K562 (cell line): Measurements from ENCODE around the gene PLEKHN1. TPM values are rescaled to one million over a fixed set of nuclear protein-coding genes. Genes with fewer than 3 reads are reported as not detected.

ENCODE experiments used
- ARID3B ChIP-seq: fragments of 250-450 bp; sonication (Bioruptor Pico); IDR thresholded peaks from 2 replicates; pipeline ENCODE4 v1.4.0; 2020; ENCODE audit warnings: borderline replicate concordance
- BRF2 ChIP-seq: IDR thresholded peaks from 3 replicates; pipeline ENCODE4 v1.6.1; 2011; ENCODE audit warnings: borderline replicate concordance, mild to moderate bottlenecking; ENCODE audit not compliant: insufficient read length, insufficient read depth
- CEBPG ChIP-seq, 3 experiments: fragments of 200-800 bp in 1 of 3; sonication (Bioruptor generic) in 1 of 3; sonication (generic) in 1 of 3; formaldehyde crosslinking in 1 of 3; IDR thresholded peaks in 2 of 3; conservative IDR thresholded peaks in 1 of 3; 2 replicates each; pipeline versions ENCODE4 v1.6.1 to v1.8.0; 2016 to 2022; ENCODE audit warnings: missing compliant biosample characterization in 2 of 3, missing genetic modification characterization in 2 of 3, mild to moderate bottlenecking in 1 of 3, missing genetic modification reagents in 1 of 3
- E2F4 ChIP-seq: sonication (generic); formaldehyde crosslinking; IDR thresholded peaks from 2 replicates; pipeline ENCODE4 v1.8.0; 2022; ENCODE audit warnings: mild to moderate bottlenecking, low read depth, missing genetic modification reagents
- E4F1 ChIP-seq: fragments of 250-450 bp; sonication (Bioruptor Pico); IDR thresholded peaks from 2 replicates; pipeline ENCODE4 v1.5.0; 2021; ENCODE audit warnings: mild to moderate bottlenecking, borderline replicate concordance
- HDGF ChIP-seq: fragments of 450-650 bp; IDR thresholded peaks from 2 replicates; pipeline ENCODE4 v1.6.1; 2016
- JUND ChIP-seq, 2 experiments: IDR thresholded peaks; 2 replicates in 1 of 2; 3 replicates in 1 of 2; pipeline ENCODE4 v1.6.1; 2011; ENCODE audit warnings: borderline replicate concordance in 2 of 2, low read depth in 2 of 2, low read length in 2 of 2, improper control_type of control experiment in 1 of 2, missing biosample characterization in 1 of 2, missing genetic modification characterization in 1 of 2, missing genetic modification reagents in 1 of 2
- KLF10 ChIP-seq: fragments of 250-450 bp; sonication (Bioruptor Pico); IDR thresholded peaks from 2 replicates; pipeline ENCODE4 v1.6.1; 2021; ENCODE audit warnings: matching md5 sums
- MITF ChIP-seq: IDR thresholded peaks from 2 replicates; pipeline ENCODE4 v1.6.1; 2014; ENCODE audit warnings: antibody characterized with exemption
- MLX ChIP-seq, 2 experiments: fragments of 450-650 bp in 1 of 2; sonication (generic) in 1 of 2; formaldehyde crosslinking; conservative IDR thresholded peaks; 2 replicates each; pipeline versions ENCODE4 v1.4.0 to v1.8.1; 2020 to 2022; ENCODE audit warnings: mild to moderate bottlenecking in 1 of 2, missing genetic modification reagents in 1 of 2
- WHSC1 ChIP-seq: IDR thresholded peaks from one replicate; pipeline ENCODE4 v1.6.1; 2012; ENCODE audit warnings: low read length, control low read depth, inconsistent platforms
- ZBTB7A ChIP-seq: IDR thresholded peaks from 2 replicates; pipeline ENCODE4 v1.6.1; 2011; ENCODE audit warnings: low read depth, mild to moderate bottlenecking, low read length, moderate library complexity, borderline replicate concordance; ENCODE audit not compliant: control insufficient read depth
- ZFX ChIP-seq: sonication (generic); formaldehyde crosslinking; IDR thresholded peaks from 2 replicates; pipeline ENCODE4 v1.8.0; 2022; ENCODE audit warnings: mild to moderate bottlenecking, missing genetic modification reagents, moderate library complexity
- ZNF140 ChIP-seq: fragments of 250-450 bp; sonication (Bioruptor Pico); IDR thresholded peaks from 2 replicates; pipeline ENCODE4 v1.8.0; 2021; ENCODE audit warnings: moderate library complexity, mild to moderate bottlenecking, inconsistent platforms
- ZNF282 ChIP-seq: sonication (generic); formaldehyde crosslinking; IDR thresholded peaks from 2 replicates; pipeline ENCODE4 v1.8.1; 2023; ENCODE audit warnings: missing genetic modification reagents
- ZNF586 ChIP-seq: fragments of 450-650 bp; formaldehyde crosslinking; conservative IDR thresholded peaks from 2 replicates; pipeline ENCODE4 v1.4.0; 2020; ENCODE audit warnings: mild to moderate bottlenecking, moderate library complexity
- ZNF695 ChIP-seq: fragments of 450-650 bp; formaldehyde crosslinking; IDR thresholded peaks from 2 replicates; pipeline ENCODE4 v1.4.0; 2020; ENCODE audit warnings: mild to moderate bottlenecking, moderate library complexity
- polyA plus RNA-seq, 8 experiments: library from polyadenylated mRNA; depleted of rRNA in 4 of 8; stranded (reverse) in 5 of 8; unstranded in 3 of 8; fragments of >200 nt; fragmentation: Nextera tagmentation in 2 of 8; fragmentation: Illumina TruSeq in 1 of 8; extraction: Ambion mirVana in 2 of 8; extraction: Trizol in 1 of 8; gene quantifications; 2 replicates each; pipeline versions ENCODE4 v1.2.1 to v1.2.3, GENCODE V29; 2011 to 2014; ENCODE audit warnings: inconsistent platforms in 1 of 8, missing spikeins in 1 of 8
- total RNA-seq, 7 experiments: library from RNA; depleted of rRNA in 6 of 7; stranded (reverse); fragments of >200 nt in 6 of 7; fragmentation: Illumina TruSeq in 2 of 7; extraction: Trizol in 2 of 7; gene quantifications; 2 replicates each; pipeline versions ENCODE4 v1.2.1 to v1.2.3, GENCODE V29; 2011 to 2021; ENCODE audit warnings: low replicate concordance in 1 of 7

Gene PLEKHN1
- total and polyA plus RNA-seq, 9 of the 15 experiments (the other 6 are each of a cell fraction or from before 2014, with no cell fraction given) = 0.07 to 1.5 (median 0.13) TPM; not detected in 2

GRCh38 chr1:961132-961669, 5.1 kb upstream of the PLEKHN1 start (continued):
- no peak for TF ChIP-seq BRF2
- TF ChIP-seq ZBTB7A = peak; percentile 71
- peak; percentile 6; the same call in 1 of the 2 replicates for TF ChIP-seq ZFX (CRISPR knock-in tag)
- no peak for TF ChIP-seq ZNF140 (CRISPR knock-in tag)
- TF ChIP-seq WHSC1 = no peak
- no peak for TF ChIP-seq MITF
- TF ChIP-seq KLF10 (CRISPR knock-in tag) = no peak
- no peak for TF ChIP-seq E4F1 (CRISPR knock-in tag)
- TF ChIP-seq E2F4 (CRISPR knock-in tag) = peak; percentile 64; the same call in 1 of the 2 replicates
- no peak for TF ChIP-seq JUND (IDR thresholded peaks at IDR 0.05; ENCODE audit: borderline replicate concordance, low read depth, low read length)
- no peak for TF ChIP-seq JUND (tag; IDR thresholded peaks at IDR 0.05; ENCODE audit: borderline replicate concordance, low read depth, low read length)
- no peak for TF ChIP-seq HDGF
- no peak for TF ChIP-seq MLX (CRISPR knock-in tag; conservative IDR thresholded peaks at IDR 0.05)
- peak; percentile 84; the same call in 1 of the 2 replicates for TF ChIP-seq ZNF282 (CRISPR knock-in tag)
- no peak for TF ChIP-seq ARID3B (CRISPR knock-in tag)
- TF ChIP-seq ZNF695 (CRISPR knock-in tag) = no peak
- no peak for TF ChIP-seq ZNF586 (CRISPR knock-in tag)
- TF ChIP-seq CEBPG (CRISPR knock-in tag; IDR thresholded peaks at IDR 0.05) = no peak
- TF ChIP-seq CEBPG (tag; conservative IDR thresholded peaks at IDR 0.05 in 1 of 2, IDR thresholded peaks at IDR 0.05 in 1 of 2) = no peak
